HG02981 (cell line): ENCODE measurements around the gene PPP1R13L.
"Not testable (repeated sequence)": the region's sequence is repeated elsewhere in the genome, so short reads cannot be mapped to it uniquely, and the experiment has no call there.

ENCODE experiments used
- ATAC-seq: cut with Tn5 transposase; IDR thresholded peaks from one replicate; pipeline ENCODE4 v1.9.1; 2021; ENCODE audit warnings: mild to moderate bottlenecking, moderate library complexity; ENCODE audit not compliant: unreplicated experiment

Gene PPP1R13L

DNA sequence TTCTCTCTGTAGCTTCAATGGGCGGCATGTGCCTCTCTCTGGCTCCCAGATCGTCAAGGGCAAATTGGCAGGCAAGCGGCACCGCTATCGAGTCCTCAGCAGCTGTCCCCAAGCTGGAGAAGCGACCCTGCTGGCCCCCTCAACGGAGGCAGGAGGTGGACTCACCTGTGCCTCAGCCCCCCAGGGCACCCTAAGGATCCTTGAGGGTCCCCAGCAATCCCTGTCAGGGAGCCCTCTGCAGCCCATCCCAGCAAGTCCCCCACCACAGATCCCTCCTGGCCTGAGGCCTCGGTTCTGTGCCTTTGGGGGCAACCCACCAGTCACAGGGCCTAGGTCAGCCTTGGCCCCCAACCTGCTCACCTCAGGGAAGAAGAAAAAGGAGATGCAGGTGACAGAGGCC is 3.3 kb upstream of the PPP1R13L start:
- no peak for ATAC-seq

DNA sequence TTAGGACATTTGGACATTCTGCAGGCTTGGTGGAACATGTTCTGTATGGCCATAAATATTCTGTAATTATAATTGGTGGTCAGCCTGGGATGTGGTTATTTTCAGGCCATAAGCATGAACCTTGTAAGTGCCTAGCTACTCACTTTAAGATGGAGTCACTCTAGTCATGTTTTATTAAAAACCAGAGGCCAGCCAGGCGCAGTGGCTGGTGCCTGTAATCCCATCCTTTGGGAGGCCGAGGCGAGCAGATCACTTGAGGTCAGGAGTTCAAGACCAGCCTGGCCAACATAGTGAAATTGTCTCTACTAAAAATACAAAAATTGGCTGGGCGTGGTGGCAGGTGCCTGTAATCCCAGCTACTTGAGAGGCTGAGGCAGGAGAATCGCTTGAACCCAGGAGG is 2.7 kb upstream of the PPP1R13L start:
- not testable (repeated sequence) for ATAC-seq

DNA sequence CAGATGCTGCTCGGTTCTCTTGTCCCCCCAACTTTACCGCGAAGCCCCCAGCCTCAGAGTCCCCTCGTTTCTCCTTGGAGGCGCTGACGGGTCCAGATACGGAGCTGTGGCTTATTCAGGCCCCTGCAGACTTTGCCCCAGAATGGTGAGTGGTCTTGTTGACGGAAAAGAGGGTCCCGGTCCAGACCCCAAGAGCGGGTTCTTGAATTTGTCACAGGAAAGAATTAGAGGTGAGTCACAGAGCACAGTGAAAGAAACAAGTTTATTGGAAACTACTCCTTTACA is 2.2 kb upstream of the PPP1R13L start:
- no peak for ATAC-seq

DNA sequence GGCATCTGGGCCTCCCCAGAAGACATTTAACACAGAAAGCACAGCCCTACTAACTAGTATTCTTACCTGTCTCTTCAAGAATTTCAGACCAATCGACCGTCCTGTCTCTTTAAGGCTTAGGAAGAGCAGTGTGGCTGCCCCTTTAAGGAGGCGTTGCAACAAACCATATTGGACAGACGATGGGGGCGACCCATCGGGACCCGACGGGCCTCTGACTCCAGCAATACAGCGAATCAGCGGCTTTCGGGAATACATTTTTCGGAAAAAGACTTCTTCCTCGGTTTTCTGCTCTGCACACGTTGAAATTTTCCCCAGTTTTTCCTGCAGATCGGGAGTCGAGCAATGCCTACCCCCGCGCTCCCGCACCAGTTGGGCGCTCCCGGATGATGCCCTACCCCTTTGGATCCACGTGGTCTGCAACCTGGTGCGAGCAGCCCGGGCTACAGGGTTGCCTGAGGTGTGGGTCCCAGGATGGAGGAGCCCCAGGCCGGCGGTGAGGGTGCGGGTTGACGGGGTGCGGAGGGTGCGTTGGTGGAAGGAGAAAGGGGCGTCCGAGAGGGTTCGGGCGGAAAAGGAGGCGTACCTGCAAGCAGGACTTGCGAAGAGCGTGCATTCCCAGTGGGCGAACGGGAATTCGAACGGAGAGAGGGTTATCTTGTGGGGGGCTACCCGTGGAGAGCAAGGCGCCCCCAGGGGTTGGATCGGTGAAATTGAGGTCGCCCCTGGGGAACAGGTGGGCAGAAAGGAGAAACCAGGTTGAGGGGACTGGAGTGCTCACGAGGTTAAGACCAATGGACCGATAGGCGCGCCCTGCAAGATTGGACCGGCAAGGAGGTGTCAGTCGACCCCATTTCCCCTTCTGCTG is 1.6 kb upstream of the PPP1R13L start, which contains the start of gene POLR1G:
Gene POLR1G (plus strand): TSS at position 419 of the 865 bp plus-strand sequence. CDS start 53 bp downstream, at position 472.
- peak; percentile 62 for ATAC-seq

DNA sequence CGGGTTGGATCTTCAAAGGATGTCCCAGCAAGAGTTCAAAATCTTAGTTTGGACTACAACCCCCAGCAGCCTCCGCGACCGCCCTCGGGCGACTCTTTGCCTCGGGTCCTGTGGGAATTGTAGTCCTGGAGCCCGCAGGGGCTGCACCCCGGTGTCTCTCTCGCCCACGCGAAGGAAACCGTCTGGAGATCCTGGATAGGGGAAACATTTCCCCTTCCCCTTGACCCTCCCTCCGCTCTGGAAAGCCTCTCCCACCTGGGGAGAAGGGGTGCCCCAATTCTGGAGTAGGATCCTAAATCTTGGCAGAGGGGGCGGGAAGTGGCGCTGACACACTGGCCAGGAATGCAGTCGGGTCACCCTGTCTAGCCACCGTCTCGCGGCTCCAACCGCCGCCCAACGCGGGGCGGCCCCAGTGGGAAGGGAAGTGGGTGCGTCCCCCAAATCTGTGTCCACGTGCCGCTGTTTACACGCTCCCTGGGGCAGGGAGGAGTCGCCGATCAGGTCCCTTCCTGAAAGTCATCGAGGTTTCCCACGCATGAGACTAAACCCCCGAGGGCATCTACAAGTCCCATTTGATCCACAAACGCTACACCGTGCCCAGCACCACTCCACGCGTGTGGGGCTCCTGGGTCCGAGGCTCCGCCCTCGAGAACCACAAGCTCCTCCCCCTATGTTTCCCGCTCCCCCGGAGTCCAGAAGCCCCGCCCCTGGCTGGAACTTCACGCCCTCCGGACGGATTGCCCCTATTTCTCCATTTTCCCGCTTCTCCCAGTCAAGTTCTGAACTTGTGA is 761 bp upstream of the PPP1R13L start:
- peak; percentile 41 for ATAC-seq

DNA sequence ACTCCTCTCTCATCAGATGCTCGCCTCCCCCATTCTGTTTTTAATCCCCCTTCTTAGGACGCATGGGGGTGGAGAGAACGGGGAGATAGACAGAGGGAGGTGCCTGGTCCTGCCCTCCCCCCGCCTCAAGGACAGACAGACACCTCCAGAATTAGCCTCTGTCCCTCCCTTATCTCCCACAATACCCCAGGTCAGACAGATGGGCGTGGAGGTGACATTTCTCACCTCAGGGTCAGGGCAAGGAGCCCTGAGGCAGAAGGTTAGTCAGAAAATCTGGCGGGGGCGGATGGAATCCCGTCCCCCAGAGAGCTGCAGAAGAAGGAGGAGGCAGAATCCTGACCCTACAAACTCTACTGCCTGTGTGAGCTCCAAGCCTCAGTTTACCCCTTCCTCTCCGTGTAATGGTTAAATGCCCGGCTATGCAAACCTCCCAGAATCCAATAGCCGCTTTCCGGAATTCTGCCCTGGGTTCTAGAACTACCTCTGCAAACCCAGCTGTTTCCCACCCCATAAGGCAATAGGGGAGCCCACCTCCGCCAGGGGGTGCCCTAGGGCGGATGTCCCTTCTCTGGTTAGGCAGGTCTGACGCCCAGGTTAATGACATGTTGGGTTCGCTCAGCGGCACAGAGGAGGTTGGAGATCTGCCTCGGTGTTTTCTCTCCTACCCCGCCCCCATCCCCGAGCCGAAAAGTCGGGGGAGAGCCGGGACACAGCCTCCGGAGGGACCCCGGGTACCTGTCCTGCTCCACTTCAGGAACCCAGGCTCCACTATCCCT is 900 bp downstream of the PPP1R13L start:
- ATAC-seq: no peak

DNA sequence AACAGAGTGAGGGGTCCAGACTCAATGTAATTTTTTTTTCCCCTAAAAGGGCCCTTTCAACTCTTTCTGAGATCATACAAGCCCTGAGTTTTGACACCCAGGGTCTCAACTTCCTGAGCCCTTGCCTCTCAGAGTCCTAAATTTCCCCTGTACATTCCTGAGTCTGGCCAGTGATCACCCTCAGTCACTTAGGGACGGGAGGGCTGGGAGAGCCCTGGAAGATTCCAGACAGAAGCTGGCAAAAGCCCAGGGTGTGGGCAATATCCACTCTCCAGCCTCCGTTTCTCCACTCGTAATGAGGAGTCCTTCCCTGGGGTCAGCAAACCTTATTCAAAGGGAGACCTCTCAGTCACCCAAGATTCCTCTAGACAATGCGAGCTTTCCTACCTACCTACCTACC is 1.6 kb downstream of the PPP1R13L start:
- ATAC-seq: no peak

DNA sequence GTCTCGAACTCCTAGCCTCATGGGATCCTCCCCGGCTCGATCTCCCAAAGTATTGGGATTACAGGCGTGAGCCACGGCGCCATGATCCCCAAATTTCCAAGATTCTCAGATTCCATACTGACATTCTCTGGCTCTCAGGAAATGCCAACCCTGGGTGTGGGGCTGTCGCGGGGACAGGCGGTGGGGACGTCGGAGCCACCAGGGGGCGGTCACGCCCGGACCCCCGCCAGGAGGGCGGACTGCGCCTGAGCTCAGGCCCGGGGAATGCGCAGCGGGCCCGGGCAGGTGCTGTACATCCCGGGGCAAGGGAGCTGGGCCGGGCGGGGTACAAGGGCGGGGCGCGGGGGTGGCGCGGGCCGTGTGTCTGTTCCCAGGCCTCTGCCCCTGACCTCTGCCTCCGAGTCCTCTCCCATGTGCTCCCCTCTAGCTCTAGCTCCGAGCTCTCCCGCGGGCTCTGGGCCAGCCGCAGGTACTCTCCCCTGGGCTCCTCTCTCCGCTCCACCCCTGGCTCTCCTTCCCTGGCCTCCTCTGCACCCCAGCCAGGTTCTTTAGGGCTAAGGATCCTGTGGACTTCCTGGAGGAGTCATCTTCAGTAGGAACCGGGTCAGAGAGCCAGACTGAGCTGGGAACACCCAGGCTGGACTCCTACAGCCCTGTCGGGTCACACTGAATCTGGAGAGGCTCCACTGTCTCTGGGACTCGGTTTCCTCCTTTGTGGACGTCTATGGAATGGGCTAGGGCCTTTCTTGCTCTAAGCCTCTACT is 2.4 kb downstream of the PPP1R13L start:
- no peak for ATAC-seq

DNA sequence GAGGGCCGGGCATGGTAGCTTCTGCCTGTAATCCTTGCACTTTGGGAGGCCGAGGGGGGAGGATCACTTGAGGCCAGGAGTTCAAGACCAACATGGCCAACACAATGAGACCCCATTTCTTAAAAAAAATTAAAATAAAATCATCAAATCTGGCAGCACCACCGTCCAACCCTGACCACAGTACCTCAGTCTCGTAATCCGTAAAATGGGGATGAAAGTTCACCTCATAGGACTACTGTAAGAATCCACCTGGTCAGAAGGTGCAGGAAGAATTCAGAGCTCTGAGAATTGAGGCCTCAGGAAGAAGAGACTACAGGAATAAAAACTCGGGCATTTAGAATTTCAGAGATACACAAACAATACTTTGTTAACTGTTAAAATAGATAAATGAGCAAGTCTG is 3.1 kb downstream of the PPP1R13L start:
- ATAC-seq: no peak

DNA sequence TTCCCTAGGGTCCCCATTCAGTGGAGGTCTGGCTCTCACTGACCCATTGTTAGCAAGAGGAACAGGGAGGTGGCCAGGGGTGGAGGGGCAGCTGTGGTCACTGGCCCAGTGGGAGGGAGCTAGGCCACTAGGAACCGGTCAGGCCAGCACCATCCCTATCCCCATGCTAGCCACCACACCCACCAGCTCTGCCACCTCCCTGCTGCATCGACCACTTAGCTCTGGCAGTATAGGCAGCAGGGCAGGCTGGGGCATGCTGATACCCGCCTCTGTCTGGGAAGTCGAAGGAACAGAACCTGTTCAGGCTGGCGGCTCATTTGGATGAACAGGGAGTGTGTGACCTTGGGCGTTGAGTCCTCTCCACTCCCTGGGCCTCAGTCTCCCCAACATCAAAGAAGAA is 4.7 kb downstream of the PPP1R13L start:
- no peak for ATAC-seq

DNA sequence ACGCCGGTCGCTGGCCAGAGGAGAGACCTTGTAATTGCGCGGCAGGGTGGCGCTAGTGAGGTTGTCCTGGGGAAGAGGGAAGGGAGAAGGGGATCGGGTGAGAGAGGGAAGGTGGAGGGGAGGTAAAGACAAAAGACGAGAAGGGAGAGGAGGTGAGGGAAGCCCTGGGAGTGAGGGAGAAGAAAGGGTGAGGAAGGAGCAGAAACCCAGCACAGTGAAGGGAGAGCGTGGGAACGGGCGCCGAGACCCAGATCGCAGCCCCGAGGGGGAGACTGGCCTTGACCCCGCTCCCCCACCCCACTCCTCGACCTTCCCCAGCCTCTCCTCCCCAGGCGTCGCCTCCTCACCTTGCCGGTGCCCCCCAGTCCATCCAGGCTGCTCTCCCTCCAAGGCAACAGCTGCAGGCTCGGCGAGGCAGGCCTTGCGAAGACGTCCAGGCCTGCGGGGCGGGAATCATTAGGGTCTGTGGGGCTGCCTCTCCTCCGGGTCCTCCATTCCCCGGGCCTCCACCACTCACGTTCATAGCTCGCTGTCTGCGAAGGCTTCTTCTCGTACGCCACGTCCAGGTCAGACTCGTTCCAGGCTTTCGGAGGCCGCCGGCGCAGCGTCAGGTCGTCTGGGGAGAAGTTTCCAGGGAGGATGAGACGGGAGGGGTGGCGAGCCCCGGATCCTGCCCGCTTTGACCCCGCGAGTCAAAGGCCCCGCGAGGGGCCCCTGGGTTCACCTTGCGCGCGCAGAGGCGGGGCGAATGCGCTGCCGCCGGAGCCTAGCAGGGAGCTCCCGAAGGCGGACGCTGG is 8.8 kb downstream of the PPP1R13L start:
- ATAC-seq: no peak

DNA sequence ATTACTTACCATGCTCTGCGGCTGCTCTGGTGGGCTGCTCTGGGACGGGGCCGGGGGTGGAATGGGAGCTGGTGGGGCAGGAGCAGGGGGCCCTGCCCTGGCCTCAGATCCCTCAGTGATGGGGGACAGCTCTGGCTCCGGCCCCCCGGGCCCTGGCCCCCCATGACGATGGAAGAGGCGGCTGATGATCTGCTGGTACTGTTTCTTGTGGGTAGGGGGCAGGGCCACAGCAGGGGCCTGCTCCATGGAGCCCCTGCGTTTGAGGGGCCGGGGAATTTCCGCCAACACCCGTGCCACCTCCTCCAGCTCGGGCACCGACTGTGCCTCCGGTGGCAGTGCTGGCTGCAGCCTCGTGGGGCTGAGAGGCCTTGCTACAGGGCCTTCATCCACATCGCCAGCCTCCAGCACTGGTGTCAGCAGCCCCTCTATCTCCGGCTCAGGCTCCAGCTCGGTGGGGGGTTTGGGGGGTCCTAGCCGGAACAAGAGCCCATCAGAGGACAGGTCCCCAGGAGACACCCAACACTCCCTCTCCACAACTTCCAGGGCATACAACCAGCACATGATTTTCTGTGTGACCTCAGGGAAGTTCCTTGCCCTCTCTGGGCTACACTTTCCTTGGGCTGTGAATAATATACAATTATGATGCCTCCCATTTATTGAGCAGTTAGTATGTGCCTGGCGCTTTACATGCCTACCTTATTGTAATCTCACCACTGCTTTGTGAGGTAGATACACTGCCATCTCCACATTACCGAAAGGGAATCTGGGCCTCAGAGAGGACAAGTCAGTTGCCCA is 12.8 kb downstream of the PPP1R13L start:
- ATAC-seq: no peak

DNA sequence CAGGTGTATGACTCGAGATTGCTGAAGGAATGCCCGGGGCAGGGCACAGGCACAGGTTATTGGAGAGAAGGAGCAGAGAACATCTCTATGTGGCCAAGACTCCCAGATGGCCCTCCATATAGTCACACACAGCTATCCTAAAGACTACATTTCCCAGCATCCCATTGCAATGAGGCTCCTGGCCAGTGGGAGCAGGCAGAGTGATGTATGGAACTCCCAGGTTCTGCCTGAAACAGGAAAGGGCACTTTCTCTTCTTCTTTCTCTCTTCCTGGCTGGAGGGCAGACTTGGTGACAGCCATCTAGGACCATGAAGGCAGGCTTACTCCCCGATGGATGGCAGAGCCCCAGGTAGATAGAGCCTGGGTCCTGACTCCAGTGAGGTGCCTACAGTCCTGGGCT is 13.5 kb downstream of the PPP1R13L start:
- no peak for ATAC-seq

DNA sequence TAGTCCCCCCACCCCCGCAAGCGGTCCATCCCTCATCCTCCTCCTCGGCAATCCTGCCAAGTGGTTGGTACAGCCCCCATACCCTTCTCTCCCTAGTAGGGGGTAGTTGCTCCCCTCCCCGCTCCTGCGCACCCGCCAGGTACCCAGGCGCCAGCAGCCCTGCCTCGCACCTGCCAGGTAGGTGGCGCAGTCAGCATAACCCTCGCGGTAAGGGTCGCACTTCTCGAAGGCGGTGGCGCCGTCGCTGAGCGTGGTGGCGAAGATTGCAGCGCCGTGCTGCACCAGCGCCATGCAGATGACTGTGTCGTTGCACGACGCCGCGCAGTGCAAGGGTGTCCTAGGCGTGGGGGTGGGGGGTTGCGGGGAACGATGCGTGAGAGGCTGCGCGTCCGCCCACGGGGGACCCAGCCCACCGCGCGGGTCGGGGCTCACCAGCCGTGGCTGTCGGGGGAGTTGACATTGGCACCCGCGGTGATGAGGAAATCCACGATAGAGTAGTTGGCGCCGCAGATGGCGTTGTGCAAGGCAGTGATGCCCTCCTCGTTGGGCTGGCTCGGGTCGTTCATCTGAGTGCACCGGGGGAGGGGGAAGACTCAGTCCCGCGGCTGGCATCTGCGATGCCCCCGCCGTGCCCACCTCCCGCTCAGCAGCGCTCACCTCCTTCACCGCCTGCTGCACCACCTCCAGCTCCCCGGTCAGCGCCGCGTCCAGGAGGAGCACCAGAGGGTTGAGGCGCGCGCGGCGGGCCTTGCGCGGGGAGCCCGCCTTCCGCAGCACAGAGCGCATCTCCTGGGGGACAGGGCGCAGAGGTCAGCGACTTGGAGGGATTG is 19.3 kb downstream of the PPP1R13L start:
- no peak for ATAC-seq

DNA sequence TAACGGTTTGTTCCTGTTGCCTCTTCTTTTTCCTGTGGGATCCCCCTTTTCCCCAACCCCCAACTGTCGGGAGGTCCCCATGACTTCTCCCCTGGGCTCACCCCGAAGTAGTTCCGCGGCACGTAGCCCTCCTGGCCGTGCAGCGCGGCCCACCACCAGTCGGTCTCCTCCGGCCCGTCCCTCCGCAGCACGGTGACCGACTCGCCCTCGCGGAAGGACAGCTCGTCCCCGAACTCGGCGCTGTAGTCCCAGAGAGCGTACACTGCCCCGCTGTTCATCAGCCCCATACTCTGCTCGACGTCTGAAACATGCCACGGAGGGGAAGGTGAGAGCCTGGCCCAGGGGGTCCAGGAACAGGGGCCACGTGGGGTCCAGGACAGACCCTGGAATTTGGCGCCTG is 22.4 kb downstream of the PPP1R13L start:
- no peak for ATAC-seq

DNA sequence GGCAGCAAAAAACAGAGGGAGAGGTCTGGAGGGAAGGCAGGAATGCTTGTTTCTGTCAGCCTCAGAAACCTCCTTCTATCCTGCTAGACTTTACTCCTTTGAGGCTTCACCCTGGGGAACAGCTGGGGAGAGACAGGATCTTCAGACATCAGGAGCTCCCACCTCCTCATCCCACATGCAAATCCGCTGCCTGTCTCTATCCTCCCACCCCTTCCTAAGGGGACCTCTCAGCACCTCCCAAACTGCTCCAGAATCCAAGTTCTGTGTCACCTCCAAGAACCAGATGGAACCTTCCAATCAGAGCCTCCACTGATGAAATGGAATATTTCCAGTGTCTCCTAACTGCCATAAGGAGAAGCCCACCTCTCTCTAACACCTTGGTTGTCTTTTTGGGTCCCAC is 24.8 kb downstream of the PPP1R13L start:
- ATAC-seq: no peak

DNA sequence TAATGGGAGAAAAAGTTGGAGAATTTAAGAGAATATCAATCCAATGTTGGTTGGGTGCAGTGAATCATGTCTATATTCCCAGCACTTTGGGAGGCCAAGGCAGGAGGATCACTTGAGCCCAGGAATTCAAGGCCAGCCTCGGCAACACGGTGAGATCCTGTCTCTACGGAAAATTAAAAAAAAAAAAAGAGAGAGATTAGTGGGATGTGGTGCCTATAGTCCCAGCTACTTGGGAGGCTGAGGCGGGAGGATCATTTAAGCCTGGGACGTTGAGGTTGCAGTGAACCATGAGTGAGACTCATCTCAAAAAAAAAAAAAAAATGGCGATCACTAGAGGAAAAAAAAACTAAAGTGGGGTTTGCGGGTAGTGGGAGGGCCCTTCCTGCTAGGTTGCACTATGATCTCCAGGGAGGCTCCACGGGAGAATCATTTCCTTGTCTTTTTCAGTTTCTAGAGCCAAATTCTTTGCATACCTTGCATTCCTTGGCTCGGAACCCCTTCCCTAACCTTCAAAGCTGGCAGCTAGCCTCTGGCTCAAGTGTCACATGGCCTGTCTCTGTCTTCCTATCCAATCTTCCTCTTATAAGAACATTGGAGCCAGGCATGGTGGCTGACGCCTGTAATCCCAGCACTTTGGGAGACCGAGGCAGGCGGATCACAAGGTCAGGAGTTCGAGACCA is 28.7 kb downstream of the PPP1R13L start:
- no peak for ATAC-seq
